Measurements from ENCODE around the gene UGT1A7.
"Not testable (repeated sequence)": the region's sequence is repeated elsewhere in the genome, so short reads cannot be mapped to it uniquely, and the experiment has no call there.

Gene UGT1A7

DNA sequence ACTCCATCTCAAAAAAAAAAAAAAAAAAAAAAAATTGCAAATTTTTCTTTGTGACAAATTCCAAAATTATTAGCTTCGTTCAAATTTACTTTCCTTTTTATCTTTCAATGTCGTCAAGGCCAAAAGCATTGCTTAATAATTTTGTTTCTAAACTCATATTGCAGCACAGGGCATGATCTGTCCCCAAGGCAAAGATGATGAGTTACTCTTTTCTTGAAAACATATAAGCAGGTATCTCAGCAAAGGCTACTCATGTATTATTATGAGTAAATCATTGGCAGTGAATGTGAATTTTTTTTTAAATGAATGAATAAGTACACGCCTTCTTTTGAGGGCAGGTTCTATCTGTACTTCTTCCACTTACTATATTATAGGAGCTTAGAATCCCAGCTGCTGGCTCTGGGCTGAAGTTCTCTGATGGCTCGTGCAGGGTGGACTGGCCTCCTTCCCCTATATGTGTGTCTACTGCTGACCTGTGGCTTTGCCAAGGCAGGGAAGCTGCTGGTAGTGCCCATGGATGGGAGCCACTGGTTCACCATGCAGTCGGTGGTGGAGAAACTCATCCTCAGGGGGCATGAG lies at the start of gene UGT1A7:
TSS of gene UGT1A7 (plus strand) at position 381 of the 579 bp plus-strand sequence. CDS start at position 418, 37 bp downstream.
- no peak for DNase-seq (ENCODE audit: low spot score)

DNA sequence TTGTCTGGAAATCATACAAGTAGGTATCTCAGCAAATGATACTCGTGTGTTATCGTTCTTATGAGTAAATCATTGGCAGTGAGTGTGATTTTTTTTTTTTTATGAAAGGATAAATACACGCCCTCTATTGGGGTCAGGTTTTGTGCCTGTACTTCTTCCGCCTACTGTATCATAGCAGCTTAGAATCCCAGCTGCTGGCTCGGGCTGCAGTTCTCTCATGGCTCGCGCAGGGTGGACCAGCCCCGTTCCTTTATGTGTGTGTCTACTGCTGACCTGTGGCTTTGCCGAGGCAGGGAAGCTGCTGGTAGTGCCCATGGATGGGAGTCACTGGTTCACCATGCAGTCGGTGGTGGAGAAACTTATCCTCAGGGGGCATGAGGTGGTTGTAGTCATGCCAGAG lies 45.4 kb upstream of the UGT1A7 start, which contains the start of gene UGT1A10:
TSS of gene UGT1A10 (plus strand) at position 143 of the 400 bp plus-strand sequence. CDS start at position 218, 75 bp downstream.
- DNase-seq (ENCODE audit: low spot score), result not testable (repeated sequence)

DNA sequence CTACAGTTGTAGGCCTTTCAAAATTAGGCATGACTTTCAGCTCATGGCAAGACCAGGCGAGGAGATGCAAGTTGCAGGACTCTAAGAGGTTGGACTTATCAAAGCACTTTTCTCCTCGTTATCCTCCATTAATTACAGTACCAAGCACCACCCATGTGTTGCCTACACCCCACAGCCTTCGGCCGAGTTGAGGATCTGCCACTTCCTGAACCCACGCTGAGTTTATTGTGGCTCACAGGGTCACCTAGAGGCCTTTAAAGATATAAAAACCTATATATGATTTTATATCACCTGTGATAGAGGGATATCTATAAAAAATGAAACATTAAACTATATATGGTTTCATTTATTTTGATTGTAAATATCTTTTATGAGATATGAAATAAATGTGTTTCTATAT lies 42.9 kb upstream of the UGT1A7 start:
- DNase-seq (ENCODE audit: low spot score), result peak; percentile 53

DNA sequence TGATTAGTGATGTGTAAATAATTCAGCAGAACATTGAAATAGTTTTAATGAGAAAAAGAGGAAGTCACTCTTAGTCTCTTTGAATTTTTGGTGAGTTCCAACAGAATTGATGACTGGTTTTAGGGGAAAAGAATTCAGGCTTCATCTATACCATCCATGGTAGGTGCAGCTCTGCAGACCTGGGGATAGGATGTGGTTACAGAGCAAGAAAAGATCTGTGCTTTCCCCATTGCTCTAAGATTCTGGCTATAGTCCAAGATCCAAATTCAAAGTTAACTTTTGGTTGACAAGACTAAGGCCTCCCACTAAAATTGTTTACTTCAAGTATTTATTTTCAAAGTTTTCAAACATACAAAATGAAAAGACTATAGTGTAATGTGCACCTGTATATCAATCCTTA lies 41.8 kb upstream of the UGT1A7 start:
- no peak for DNase-seq (ENCODE audit: low spot score)

DNA sequence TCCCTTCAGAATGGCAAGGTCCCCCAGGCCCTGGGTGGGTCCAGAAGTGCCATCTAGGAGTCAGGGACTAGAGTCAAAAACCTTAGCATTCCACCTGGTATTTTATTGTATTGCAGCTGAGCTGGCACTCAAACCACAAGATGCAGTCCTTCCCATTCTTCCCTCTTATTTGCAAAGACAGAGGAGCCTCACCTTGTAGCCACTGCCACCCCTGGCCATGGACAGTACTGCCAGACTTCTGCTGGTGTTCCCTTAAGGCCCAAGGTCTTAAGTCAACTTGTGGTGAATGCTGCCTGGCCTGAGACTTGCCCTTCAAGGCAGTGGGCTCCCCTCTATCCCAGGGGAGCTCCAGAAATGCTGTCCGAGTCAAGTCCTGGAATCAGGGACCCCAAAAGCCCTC lies 38.6 kb upstream of the UGT1A7 start:
- DNase-seq (ENCODE audit: low spot score), result peak; percentile 62

DNA sequence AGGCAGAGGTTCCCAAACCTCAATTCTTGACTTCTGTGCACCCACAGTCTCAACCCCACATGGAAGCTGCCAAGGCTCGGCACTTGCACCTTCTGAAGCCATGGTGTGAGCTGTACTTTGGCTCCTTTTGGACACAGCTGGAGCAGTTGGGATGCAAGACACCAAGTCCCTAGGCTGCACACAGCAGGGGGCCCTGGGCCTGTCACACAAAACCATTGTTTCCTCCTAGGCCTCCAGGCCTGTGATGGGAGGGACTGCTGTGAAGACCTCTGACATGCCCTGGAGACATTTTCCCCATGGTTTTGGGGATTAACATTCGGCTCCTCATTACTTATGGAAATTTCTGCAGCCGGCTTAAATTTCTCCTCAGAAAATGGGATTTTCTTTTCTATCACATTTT lies 35.7 kb upstream of the UGT1A7 start:
- not testable (repeated sequence) for DNase-seq (ENCODE audit: low spot score)

DNA sequence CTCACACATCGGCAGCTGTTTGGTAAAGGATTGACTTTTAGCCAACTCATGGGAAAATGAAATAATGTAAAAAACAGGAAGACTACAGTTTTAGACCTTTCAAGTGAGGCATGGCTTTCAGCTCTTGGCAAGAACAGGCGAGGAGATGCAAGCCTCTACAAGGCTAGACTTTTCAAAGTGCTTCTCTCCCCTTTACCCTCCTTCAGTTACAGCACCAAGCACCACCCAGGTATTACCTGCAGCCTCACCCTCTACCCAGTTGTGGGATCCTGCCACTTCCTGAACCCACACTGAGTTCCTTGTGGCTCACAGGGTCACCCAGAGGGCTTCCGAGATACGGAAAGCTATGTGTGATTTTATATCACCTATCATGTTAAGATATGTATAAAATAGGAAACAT lies 30.7 kb upstream of the UGT1A7 start:
- DNase-seq (ENCODE audit: low spot score), result peak; percentile 68

DNA sequence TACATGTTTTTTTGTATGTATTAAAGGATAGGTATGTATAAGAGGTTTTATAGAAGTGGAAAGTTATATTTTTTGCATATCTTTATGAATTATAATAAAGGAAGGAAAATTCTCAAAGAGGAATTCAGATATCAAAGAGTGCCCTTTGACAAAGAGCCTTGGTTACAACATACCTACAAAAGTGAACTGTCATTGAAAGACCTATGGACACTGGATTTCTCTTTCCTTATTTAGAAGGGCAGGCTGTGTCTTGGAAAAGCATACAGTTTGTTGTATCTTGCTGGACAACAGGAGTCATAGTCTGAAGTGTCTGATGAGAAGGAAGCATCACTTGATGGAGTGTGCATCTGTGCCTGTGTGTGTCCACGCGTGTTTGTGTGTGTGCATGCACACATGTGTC lies 30.3 kb upstream of the UGT1A7 start:
- DNase-seq (ENCODE audit: low spot score), result no peak

DNA sequence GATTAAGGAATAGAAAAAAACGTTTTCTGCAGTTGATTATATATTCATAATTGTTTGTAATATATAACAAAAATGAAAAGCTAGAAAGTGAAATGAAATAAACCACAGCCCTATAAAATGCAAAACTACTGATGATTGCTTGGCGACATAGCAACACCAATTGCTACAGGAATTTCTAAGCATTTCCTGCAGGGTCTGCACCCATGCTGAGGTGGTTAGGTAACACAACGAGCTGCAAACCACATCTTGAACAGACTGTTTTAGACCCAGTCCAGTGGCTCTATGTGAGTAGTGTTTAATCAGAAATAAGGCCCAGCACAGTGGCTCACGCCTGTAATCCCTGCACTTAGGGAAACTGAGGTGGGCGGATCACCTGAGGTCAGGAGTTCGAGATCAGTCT lies 27.2 kb upstream of the UGT1A7 start:
- no peak for DNase-seq (ENCODE audit: low spot score)

DNA sequence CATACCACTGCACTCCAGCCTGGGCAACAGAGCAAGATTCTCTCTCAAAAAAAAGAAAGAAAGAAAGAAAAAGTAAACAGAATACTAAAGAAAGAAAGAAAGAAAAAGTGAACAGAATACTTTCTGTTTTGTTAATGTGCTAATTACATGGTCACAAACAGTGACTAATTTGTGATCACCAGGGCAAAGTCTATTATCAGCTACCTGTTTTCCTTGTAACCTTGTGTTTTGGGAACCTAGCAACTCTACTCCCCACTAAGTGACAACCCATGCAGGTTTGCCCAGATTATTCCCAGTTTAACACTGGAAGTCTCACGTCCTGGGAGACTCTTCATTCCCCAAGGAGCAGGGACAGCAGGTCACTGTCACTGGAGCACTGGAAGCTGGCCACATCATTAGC lies 26.7 kb upstream of the UGT1A7 start:
- peak; percentile 34 for DNase-seq (ENCODE audit: low spot score)

DNA sequence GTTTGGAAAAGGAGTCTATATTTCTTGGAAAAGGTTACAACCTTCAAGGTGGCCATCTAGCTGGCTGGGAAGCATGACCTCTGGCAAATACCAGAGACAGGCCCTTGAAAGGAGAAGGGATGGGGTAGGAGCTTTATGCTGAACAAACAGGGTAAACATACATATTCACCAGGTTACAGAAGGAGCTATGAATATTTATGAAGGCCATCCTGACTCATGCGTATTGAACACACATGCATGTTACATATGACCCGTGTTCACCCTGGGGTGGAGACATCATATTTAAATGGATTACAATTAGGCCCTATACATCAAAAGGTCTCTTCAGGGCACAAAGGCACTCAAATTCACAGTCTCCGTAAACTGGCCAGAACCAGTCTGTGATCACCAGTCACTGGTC lies 25.8 kb upstream of the UGT1A7 start:
- not testable (repeated sequence) for DNase-seq (ENCODE audit: low spot score)

DNA sequence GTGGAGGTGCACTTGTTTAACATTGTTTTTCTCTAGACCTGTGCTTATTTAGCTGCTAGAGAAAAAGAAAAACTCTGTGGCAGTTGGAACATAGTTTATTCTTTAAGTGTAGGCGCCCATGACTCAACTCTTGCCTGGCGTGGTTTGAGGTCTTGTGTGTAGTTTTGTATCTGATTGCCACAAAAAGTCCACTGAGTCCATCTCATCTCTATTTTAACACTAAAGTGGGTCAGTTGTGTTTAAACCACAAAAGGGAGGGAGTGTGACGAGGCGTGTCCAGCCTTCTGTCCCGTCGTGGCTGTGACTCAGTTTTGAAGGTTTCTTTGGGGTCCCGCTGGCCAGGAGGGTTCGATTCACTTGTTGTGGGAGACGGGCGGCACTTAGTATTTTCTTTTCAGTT lies 25.3 kb upstream of the UGT1A7 start:
- no peak for DNase-seq (ENCODE audit: low spot score)

DNA sequence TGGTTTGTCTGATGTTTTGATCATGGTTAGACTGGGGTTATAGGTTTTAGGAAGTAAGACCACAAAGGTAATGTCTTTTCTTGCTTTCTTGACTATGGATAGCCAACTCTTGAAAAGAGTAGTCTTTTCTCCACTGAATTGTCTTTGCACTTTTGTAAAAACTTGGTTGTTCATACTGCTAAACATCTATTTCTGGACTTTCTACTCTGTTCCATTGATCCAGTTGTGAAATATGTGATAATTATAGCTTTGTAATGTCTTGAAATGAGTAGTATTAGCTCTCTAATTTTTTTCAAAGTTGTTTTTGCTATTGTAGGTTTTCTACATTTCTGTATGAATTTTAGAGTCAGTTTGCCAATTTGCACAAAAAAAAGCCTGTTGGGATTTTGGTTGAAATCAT lies 23.1 kb upstream of the UGT1A7 start:
- DNase-seq (ENCODE audit: low spot score), result no peak

DNA sequence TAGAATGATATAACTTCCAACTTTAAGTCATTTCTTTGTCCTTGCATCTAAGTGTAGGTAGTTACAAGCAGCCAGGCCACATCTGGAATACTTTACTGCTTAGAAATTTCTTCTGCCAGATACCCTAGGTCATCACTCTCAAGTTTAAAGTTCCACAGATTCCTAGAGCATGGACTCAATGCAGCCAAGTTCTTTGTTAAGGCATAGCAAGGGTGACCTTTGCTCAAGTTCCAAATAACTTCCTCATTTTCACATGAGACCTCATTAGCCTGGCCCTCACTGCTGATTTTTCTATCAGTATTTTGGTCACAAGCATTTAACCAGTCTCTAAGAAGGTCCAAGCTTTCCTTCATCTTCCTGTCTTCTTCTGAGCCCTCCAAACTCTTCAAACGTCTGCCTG lies 17.8 kb upstream of the UGT1A7 start:
- DNase-seq (ENCODE audit: low spot score), result no peak

DNA sequence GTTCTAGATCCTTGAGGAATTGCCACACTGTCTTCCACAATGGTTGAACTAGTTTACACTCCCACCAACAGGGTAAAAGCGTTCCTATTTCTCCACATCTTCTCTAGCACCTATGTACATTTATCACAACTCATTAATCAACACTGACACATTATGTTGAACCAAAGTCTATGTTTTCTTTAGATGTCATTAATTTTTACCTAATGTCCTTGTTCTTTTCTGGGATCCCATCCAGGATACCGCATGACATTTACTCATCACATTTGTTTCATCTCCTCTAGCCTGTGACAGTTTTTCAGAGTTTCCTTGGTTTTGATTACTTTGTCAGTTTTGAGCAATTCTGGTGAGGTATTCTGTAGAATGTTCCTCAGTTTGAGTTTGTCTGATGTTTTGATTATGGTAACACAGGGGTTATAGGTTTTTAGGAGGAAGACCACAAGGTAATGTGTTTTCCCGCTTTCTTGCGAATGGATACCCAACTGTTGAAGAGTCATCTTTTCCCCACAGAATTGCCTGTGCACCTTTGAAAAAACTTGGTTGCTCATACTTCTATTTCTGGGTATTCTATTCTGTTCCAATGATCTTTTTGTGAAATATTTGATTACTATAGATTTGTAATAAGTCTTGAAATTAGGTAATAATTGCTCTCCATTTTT lies 13.0 kb upstream of the UGT1A7 start:
- no peak for DNase-seq (ENCODE audit: low spot score)

DNA sequence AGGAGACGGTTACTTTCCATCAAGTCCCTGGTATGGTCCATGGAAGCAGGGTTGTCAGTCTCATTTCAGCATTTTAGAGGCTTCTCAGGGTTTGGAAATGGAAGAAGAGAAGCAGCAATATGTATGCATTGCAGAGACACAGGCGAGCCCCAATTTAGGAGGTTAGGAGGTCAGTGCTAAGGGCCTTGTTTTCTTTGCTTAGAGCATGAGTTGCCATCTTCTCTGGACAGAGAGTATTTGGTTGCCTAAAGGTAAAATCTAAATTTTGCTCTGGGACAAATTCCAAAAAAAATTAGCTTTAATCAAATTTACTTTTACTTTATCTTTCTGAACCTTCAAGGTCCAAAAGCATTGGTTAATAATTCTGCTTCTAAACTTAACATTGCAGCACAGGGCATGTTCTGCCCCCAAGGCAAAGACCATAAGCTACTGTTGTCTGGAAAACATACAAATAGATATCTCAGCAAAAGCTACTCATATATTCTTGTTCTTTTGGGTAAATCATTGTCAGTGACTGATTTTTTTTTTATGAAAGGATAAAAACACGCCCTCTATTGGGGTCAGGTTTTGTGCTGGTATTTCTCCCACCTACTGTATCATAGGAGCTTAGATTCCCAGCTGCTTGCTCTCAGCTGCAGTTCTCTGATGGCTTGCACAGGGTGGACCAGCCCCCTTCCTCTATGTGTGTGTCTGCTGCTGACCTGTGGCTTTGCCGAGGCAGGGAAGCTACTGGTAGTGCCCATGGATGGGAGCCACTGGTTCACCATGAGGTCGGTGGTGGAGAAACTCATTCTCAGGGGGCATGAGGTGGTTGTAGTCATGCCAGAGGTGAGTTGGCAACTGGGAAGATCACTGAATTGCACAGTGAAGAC lies 10.2 kb upstream of the UGT1A7 start, which contains the start of gene UGT1A9:
TSS of gene UGT1A9 (plus strand) at position 609 of the 872 bp plus-strand sequence. CDS start at position 646, 37 bp downstream.
- DNase-seq (ENCODE audit: low spot score), result no peak

DNA sequence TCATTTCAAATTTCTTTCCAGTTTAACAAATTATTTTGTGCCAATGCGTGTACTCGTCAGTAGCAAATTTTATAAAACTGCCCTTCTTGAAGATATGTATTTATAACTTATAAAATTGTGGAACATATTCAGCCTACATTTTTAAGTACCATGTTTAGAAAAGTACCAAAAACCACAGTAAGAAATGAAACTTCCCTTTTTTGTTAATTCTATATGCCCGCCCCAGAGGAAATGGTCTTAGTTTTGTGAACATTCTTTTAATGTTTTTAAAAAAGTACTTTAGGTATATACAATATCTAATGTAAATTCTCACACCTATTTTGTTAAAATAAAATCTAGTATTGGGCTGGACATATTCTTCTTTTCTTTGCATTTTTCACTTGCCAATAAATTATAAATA lies 8.8 kb upstream of the UGT1A7 start:
- DNase-seq (ENCODE audit: low spot score), result no peak

DNA sequence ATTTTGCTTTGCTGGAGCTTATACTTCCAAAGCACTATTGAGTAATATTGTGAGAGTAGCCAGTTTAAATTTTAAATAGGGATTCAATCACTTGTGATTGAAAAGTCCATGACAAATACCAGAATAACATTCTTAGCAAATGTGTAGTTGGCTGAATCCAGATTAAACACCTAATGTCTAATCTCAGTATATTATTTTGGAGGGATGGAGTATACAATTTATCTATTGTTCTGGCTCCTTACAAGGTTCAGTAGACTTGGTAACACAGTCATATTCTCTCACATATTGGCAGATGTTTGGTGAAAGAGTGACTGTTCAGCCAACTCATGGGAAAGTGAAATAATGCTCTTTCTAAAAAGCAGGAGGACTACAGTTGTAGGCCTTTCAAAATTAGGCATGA lies 7.8 kb upstream of the UGT1A7 start:
- DNase-seq (ENCODE audit: low spot score), result no peak

DNA sequence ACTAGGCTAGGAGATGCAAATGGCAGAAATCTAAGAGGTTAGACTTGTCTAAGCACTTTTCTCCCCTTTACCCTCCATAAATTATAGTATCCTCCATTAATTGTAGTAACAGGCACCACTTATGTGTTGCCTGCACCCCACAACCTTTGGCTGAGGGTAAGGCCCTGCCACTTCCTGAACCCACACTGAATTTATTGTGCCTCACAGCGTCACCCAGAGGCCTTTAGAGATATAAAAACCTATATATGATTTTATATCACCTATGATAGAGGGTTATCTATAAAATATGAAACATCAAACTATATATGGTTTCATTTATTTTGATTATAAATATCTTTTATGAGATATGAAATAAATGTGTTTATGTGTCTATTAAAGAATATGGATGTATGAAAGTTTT lies 7.4 kb upstream of the UGT1A7 start:
- no peak for DNase-seq (ENCODE audit: low spot score)

DNA sequence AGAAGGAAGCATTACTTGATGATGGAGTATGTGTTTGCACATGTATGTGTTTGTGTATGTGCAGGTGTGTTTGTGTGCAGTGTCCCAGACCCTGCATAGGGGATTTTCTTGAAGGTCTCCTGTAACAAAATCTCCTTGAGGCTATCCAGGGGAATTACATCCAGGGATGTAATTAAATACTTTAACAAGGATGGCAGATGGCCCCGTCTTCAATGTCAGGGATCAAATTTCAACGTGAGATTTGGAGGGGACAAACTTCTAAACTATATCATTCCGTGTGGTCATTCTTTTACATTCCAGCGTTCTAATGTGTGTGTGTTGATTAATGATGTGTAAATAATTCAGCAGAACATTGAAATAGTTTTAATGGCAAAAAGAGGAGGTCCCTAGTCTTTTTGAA lies 6.7 kb upstream of the UGT1A7 start:
- no peak for DNase-seq (ENCODE audit: low spot score)

DNA sequence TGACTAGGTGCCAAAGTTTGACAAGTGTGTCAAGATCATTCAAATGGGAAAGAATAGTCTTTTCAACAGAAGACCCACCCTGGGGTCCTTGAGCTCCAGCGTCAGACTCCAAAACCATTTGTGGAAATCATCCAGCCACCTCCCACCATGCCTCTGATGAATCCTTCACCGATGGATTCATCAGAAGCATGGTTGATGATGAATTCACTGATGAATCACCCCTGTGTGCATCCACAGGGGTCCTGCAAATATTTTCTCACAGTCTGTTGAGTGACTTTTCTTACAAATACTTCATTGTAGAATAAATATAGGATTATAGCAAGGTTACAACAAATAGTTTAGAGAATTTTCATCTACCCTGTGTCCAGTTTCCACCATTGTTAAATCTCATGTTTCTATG lies 5.7 kb upstream of the UGT1A7 start:
- DNase-seq (ENCODE audit: low spot score), result no peak

DNA sequence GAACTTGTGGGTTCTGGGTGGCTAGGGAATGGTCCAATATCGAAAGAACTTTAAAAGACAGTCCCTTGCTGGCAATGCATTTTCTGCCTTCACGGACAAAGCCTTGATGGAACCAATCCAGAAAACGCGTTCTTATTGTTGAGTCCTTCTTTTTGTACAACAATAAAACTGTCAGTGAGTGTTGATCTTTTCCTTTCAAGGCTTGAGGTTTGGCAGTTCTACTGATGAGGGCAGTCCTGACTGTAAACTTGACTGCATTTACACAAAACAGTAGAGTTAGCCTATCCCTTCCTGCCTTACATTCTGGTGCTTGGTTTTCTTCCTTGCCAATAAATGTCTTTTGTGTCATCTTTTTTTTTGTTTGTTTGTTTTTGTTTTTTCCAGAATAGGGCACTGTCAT lies 2.5 kb upstream of the UGT1A7 start:
- DNase-seq (ENCODE audit: low spot score), result no peak

All from LoVo (cell line).